HG02970 (cell line): ENCODE data around the gene APOO.

ENCODE experiments used
- ATAC-seq: cut with Tn5 transposase; IDR thresholded peaks from one replicate; pipeline ENCODE4 v1.9.1; 2021; ENCODE audit warnings: mild to moderate bottlenecking, moderate library complexity, moderate number of reproducible peaks; ENCODE audit not compliant: unreplicated experiment, low FRiP score

Gene APOO

GRCh38 chrX:23907498-23908218, at the start of gene APOO, which contains the start of gene CXorf58:
Gene APOO (minus strand): TSS chrX:23907938. CDS start chrX:23907702, 236 bp downstream.
Gene CXorf58 (plus strand): TSS chrX:23908006. CDS start chrX:23910303, 2,297 bp downstream.
- peak; percentile 92 for ATAC-seq

- ATAC-seq: no peak
These were observed 46.7 kb upstream of the APOO start for GRCh38 chrX:23954396-23954795.

- no peak for ATAC-seq
These were observed 46.2 kb upstream of the APOO start for GRCh38 chrX:23953908-23954269.

GRCh38 chrX:23952984-23953907, 45.5 kb upstream of the APOO start:
- peak; percentile 75 for ATAC-seq

GRCh38 chrX:23952391-23952790, 44.7 kb upstream of the APOO start:
- no peak for ATAC-seq

GRCh38 chrX:23945206-23945605, 37.5 kb upstream of the APOO start:
- ATAC-seq: no peak

GRCh38 chrX:23944234-23944633, 36.5 kb upstream of the APOO start:
- no peak for ATAC-seq

GRCh38 chrX:23939203-23939602, 31.5 kb upstream of the APOO start:
- no peak for ATAC-seq

GRCh38 chrX:23938690-23939089, 31.0 kb upstream of the APOO start:
- no peak for ATAC-seq

- ATAC-seq: no peak
These were observed 29.4 kb upstream of the APOO start for GRCh38 chrX:23937100-23937499.

GRCh38 chrX:23936180-23936579, 28.4 kb upstream of the APOO start:
- ATAC-seq: no peak

GRCh38 chrX:23935106-23935505, 27.4 kb upstream of the APOO start:
- ATAC-seq: no peak

- ATAC-seq: no peak
These were observed 24.3 kb upstream of the APOO start for GRCh38 chrX:23932046-23932445.

GRCh38 chrX:23930894-23931604, 23.3 kb upstream of the APOO start:
- ATAC-seq: no peak

GRCh38 chrX:23926015-23926414, 18.3 kb upstream of the APOO start:
- ATAC-seq: no peak

GRCh38 chrX:23919706-23920320, 12.1 kb upstream of the APOO start:
- no peak for ATAC-seq

- no peak for ATAC-seq
These were observed 11.4 kb upstream of the APOO start for GRCh38 chrX:23919148-23919547.

GRCh38 chrX:23911126-23911835, 3.5 kb upstream of the APOO start:
- ATAC-seq: no peak

- no peak for ATAC-seq
These were observed 674 bp upstream of the APOO start for GRCh38 chrX:23908219-23909004.
